Neural crest cell (in vitro differentiated cells): ENCODE measurements around the gene GRAMD1A. TPM values are rescaled to one million over a fixed set of nuclear protein-coding genes. Genes with fewer than 3 reads are reported as not detected.
"Not testable (repeated sequence)": the region's sequence is repeated elsewhere in the genome, so short reads cannot be mapped to it uniquely, and the experiment has no call there.

ENCODE experiments used
- DNase-seq: peaks from one replicate; pipeline ENCODE4 v3.0.0; 2021; ENCODE audit warnings: low read depth, mixed read lengths, low spot score
- H3K27ac Mint-ChIP-seq: one replicate; pipeline ENCODE4 v1.8.0; 2021; ENCODE audit warnings: mild to moderate bottlenecking, mixed read lengths; ENCODE audit not compliant: unreplicated experiment
- H3K27me3 Mint-ChIP-seq: 2 replicates; pipeline ENCODE4 v1.8.0; 2021; ENCODE audit warnings: low read depth, mild to moderate bottlenecking, mixed read lengths
- H3K36me3 Mint-ChIP-seq: 2 replicates; pipeline ENCODE4 v1.8.0; 2021; ENCODE audit warnings: low read depth, mild to moderate bottlenecking, mixed read lengths
- H3K4me1 Mint-ChIP-seq: 2 replicates; pipeline ENCODE4 v1.8.0; 2021; ENCODE audit warnings: mixed read lengths
- H3K4me3 Mint-ChIP-seq: one replicate; pipeline ENCODE4 v1.8.0; 2021; ENCODE audit warnings: mild to moderate bottlenecking, mixed read lengths
- H3K9me3 Mint-ChIP-seq: 2 replicates; pipeline ENCODE4 v1.8.0; 2021; ENCODE audit warnings: mixed read lengths
- CTCF ChIP-seq: fragments of 200-600 bp; sonication (generic); conservative IDR thresholded peaks from 2 replicates; pipeline ENCODE4 v1.5.0; 2021; ENCODE audit warnings: antibody characterized with exemption, mild to moderate bottlenecking
- total RNA-seq: library from RNA; stranded (reverse); gene quantifications from 2 replicates; pipeline ENCODE4 v1.2.1, GENCODE V29; 2021

The GRAMD1A gene
- total RNA-seq, 1 donor from 2014 or later, result 103 TPM

DNA sequence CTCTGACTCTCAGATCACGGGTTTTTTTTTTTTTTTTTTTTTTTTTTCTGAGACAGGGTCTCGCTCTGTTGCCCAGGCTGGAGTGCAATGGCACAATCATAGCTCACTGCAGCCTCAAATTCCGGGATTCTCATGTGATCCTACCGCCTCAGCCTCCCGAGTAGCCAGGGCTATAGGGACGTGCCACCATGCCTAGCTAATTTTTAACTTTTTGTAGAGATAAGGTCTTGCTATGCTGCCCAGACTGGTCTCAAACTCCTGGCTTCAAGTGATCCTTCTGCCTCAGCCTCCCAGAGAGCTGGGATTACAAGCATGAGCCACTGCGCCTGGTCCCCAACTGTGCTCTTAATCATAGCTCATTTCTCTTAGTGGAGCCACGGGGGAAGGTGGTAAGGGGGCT, 4.6 kb upstream of the GRAMD1A start:
- Mint-ChIP-seq H3K4me1 (peaks cover 19% of the 10 kb centered on the region), H3K27me3 (peaks cover 2% of the 10 kb centered on the region), H3K9me3 (no peaks in the 10 kb centered on the region), H3K27ac (no peak overlapping the region), H3K36me3 (no peaks in the 10 kb centered on the region), H3K4me3 (no peak overlapping the region)
- DNase-seq, result no peak
- no peak for TF ChIP-seq CTCF

DNA sequence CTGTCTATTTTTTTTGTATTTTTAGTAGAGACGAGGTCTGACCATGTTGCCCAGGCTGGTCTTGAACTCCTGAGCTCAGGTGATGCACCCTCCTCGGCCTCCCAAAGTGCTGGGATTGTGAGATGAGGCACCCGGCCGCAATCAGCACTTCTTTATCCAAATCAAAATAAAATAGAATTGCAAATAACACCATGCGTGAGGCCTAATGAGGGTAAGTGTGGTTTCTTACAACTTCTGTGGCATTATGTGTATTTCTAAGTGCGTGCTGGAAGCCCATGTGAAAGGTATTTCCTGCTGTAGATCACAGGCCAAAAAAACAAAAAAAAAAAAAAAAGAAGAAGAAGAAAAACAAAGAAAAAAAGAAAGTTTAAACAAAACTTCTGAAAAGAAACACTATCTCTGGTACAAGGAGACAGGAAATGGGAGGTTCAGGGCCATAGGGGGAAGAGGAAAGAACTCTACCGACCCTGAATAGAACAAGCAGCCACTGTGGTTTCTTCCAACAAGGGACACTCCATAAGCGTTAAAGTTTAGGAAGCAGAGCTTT, 3.0 kb upstream of the GRAMD1A start:
- Mint-ChIP-seq H3K9me3 (no peaks in the 10 kb centered on the region), H3K4me3 (peak overlapping the region; percentile 54), H3K27ac (peak overlapping the region; percentile 63), H3K4me1 (peaks cover 32% of the 10 kb centered on the region), H3K27me3 (peaks cover 2% of the 10 kb centered on the region), H3K36me3 (no peaks in the 10 kb centered on the region)
- DNase-seq, result no peak
- no peak for TF ChIP-seq CTCF

GRCh38 chr19:34998224-34998623, 1.9 kb upstream of the GRAMD1A start:
- DNase-seq, H3K27me3 Mint-ChIP-seq, H3K9me3 Mint-ChIP-seq, H3K27ac Mint-ChIP-seq, H3K36me3 Mint-ChIP-seq, H3K4me3 Mint-ChIP-seq: not testable (repeated sequence)
- H3K4me1 Mint-ChIP-seq, result peaks cover 42% of the 10 kb centered on the region

DNA sequence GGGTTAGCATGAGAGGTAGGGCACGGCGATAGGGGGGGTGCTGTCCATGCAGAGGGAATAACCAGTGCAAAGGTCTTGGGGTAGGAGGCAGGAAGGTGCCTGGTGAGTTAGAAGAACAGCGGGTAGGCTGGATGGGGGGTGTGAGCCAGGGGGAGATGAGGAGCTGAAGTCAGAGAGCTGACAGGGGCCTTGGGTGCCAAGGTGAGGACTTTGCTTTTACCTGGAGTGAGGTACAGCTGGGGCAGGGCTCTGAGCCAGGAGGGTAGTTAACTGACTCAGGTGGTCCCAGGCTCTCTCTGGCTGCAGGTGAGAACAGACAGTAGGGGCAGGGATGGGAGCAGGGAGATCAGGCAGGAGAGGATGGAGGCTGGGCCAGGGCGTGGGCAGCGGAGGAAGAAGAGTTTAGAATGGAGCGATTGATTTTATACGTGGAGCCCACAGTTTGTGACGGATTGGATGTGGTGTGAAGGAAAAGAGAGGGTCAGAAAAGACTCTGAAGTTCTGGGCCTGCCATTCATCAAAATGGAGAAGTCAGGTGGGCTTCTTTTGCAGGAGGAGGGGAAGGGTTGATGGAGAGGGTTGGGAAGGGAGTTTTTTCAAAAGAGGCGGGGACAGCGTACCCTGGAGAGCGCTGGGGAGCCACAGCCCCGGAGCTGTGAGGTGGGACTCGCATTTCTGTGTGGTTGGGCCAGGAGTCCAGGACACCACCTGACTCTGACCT, 1.2 kb upstream of the GRAMD1A start:
- no peak for TF ChIP-seq CTCF
- Mint-ChIP-seq H3K36me3 (no peaks in the 10 kb centered on the region), H3K4me1 (peaks cover 48% of the 10 kb centered on the region), H3K4me3 (peak overlapping the region; percentile 91), H3K27me3 (no peaks in the 10 kb centered on the region), H3K27ac (peak overlapping the region; percentile 54), H3K9me3 (no peaks in the 10 kb centered on the region)
- no peak for DNase-seq

DNA sequence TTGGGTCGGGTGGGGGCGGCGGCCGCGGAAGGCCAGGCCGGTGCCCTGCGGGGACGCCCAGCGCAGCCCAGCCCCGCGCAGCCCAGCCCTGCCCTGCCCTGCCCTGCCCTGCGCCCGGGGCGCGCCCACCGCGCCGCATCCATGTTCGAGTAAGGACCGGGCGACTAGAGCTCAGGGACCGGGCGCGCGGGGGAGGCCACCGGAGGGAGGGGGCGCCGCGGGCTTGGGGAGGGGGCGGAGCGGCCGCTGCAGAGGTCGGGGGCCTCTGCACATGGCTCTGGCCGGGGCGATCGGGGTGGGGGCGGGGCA, 169 bp downstream of the GRAMD1A start:
- Mint-ChIP-seq H3K4me3 (no peak overlapping the region), H3K9me3 (no peaks in the 10 kb centered on the region), H3K36me3 (no peaks in the 10 kb centered on the region), H3K4me1 (peaks cover 52% of the 10 kb centered on the region), H3K27me3 (no peaks in the 10 kb centered on the region), H3K27ac (no peak overlapping the region)
- no peak for TF ChIP-seq CTCF
- no peak for DNase-seq

GRCh38 chr19:35000647-35001501, 751 bp downstream of the GRAMD1A start:
- Mint-ChIP-seq H3K36me3 (no peaks in the 10 kb centered on the region), H3K27me3 (no peaks in the 10 kb centered on the region), H3K4me3 (peak overlapping the region; percentile 90), H3K27ac (peak overlapping the region; percentile 81), H3K9me3 (no peaks in the 10 kb centered on the region), H3K4me1 (peaks cover 52% of the 10 kb centered on the region)
- no peak for TF ChIP-seq CTCF
- no peak for DNase-seq
